Activated CD8-positive, alpha-beta T cell treated with anti-CD3 and anti-CD28 coated beads for 36 hours (primary cell): Measurements from ENCODE around the gene ETV5. TPM values are rescaled to one million over a fixed set of nuclear protein-coding genes. Genes with fewer than 3 reads are reported as not detected.

ENCODE experiments used
- ATAC-seq: fragments of 200-7000 bp; cut with Tn5 transposase; one replicate; pipeline ENCODE4 v1.10.0; 2021; ENCODE audit warnings: mild to moderate bottlenecking, moderate library complexity
- CTCF ChIA-PET: fragments of 350-600 bp; sonication (Branson Sonifier 250); formaldehyde crosslinking; loops from one replicate; lab custom pipeline; 2021; ENCODE audit warnings: antibody characterized with exemption; lab: Charles Lee
- POLR2A ChIA-PET: fragments of 350-600 bp; sonication (Branson Sonifier 250); formaldehyde crosslinking; loops from one replicate; lab custom pipeline; 2021; ENCODE audit warnings: antibody characterized with exemption; lab: Charles Lee
- DNase-seq: peaks from one replicate; pipeline ENCODE4 v3.0.0-alpha.2; 2020
- H3K27ac Mint-ChIP-seq: one replicate; pipeline ENCODE4 v1.8.0; 2021; ENCODE audit warnings: mild to moderate bottlenecking, mixed read lengths
- H3K27me3 Mint-ChIP-seq: one replicate; pipeline ENCODE4 v1.8.0; 2021; ENCODE audit warnings: mixed read lengths
- H3K36me3 Mint-ChIP-seq: one replicate; pipeline ENCODE4 v1.8.0; 2021; ENCODE audit warnings: low read depth, mixed read lengths
- H3K4me1 Mint-ChIP-seq: one replicate; pipeline ENCODE4 v1.8.0; 2021; ENCODE audit warnings: low read depth, mixed read lengths
- H3K4me3 Mint-ChIP-seq: one replicate; pipeline ENCODE4 v1.8.0; 2021; ENCODE audit warnings: mild to moderate bottlenecking, moderate library complexity, mixed read lengths
- H3K9me3 Mint-ChIP-seq: one replicate; pipeline ENCODE4 v1.8.0; 2021; ENCODE audit warnings: mixed read lengths
- intact Hi-C: fragments of 100-400 bp; cut with micrococcal nuclease; formaldehyde crosslinking; loops from one replicate; pipeline ENCODE4 v1.10.0; 2022
- total RNA-seq, 2 experiments: library from RNA; stranded (reverse); gene quantifications; one replicate each; pipeline ENCODE4 v1.2.3, GENCODE V29; 2021
- TF ChIP-seq, protein P1 (sequence below): fragments of 200-600 bp; IDR thresholded peaks from one replicate; pipeline ENCODE4 v1.8.0; 2022; ENCODE audit warnings: antibody characterized with exemption, mild to moderate bottlenecking

ETV5 gene
- total RNA-seq, 2 experiments from 2014 or later = 0.68 to 1.4 TPM

DNA sequence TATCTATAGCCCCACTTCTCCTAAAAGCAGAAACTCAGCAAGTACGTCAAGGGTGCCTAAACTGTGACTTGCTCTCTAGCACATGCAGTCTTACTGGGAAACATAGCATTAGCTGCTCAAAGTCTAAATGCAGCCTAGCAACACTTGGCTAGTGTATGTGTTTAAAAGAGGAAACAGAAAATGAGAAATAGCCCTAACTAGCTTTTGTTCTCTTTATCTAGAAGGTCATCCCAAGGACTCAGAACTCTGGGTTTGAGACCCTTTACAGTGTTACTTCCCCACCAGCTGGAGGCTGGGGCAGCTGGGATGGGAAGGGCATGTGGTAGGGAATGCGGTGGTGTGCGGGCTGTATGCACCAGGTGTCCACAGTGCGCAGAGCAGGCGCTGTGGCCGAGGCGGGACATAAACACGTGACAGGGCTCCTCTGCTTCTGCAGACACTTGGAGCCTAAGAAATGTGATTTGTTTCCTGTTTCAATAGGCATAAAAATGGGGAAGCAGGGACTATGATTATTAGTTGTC lies 13.3 kb downstream of the ETV5 start:
- intact Hi-C loops = loop anchor here (10.0 kb wide), 1 partner anchor 111 kb away; no protein-coding TSS in a partner anchor
- CTCF ChIA-PET = interaction anchor here (1.0 kb wide), 1 partner anchor 9 kb away, joined by 3 read pairs; no protein-coding TSS in a partner anchor
- no peaks in the 10 kb centered on the region for H3K9me3 Mint-ChIP-seq
- TF ChIP-seq, protein P1, sequence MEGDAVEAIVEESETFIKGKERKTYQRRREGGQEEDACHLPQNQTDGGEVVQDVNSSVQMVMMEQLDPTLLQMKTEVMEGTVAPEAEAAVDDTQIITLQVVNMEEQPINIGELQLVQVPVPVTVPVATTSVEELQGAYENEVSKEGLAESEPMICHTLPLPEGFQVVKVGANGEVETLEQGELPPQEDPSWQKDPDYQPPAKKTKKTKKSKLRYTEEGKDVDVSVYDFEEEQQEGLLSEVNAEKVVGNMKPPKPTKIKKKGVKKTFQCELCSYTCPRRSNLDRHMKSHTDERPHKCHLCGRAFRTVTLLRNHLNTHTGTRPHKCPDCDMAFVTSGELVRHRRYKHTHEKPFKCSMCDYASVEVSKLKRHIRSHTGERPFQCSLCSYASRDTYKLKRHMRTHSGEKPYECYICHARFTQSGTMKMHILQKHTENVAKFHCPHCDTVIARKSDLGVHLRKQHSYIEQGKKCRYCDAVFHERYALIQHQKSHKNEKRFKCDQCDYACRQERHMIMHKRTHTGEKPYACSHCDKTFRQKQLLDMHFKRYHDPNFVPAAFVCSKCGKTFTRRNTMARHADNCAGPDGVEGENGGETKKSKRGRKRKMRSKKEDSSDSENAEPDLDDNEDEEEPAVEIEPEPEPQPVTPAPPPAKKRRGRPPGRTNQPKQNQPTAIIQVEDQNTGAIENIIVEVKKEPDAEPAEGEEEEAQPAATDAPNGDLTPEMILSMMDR = no peak
- DNase-seq (no peak), ATAC-seq (no peak)
- peaks cover 4% of the 10 kb centered on the region for H3K4me1 Mint-ChIP-seq
- H3K27me3 Mint-ChIP-seq = peaks cover 48% of the 10 kb centered on the region
- no peak overlapping the region for H3K4me3 Mint-ChIP-seq
- no peak overlapping the region for H3K27ac Mint-ChIP-seq
- POLR2A ChIA-PET = no interaction called here
- no peaks in the 10 kb centered on the region for H3K36me3 Mint-ChIP-seq

GRCh38 chr3:186094696-186095425 lies 14.0 kb downstream of the ETV5 start:
- peaks cover 4% of the 10 kb centered on the region for H3K4me1 Mint-ChIP-seq
- no peak overlapping the region for H3K27ac Mint-ChIP-seq
- ChIA-PET CTCF (interaction anchor here (1.0 kb wide), 2 partner anchors 8 to 146 kb away, joined by 3 to 4 read pairs; no protein-coding TSS in a partner anchor), POLR2A (interaction anchor here (1.2 kb wide), 1 partner anchor 182 kb away, joined by 3 read pairs; no protein-coding TSS in a partner anchor)
- H3K36me3 Mint-ChIP-seq = no peaks in the 10 kb centered on the region
- TF ChIP-seq, protein P1 = no peak
- intact Hi-C loops = loop anchor here (10.0 kb wide), 1 partner anchor 110 kb away; no protein-coding TSS in a partner anchor
- no peak for ATAC-seq
- H3K27me3 Mint-ChIP-seq = peaks cover 49% of the 10 kb centered on the region
- no peak overlapping the region for H3K4me3 Mint-ChIP-seq
- H3K9me3 Mint-ChIP-seq = no peaks in the 10 kb centered on the region
- DNase-seq = no peak

DNA sequence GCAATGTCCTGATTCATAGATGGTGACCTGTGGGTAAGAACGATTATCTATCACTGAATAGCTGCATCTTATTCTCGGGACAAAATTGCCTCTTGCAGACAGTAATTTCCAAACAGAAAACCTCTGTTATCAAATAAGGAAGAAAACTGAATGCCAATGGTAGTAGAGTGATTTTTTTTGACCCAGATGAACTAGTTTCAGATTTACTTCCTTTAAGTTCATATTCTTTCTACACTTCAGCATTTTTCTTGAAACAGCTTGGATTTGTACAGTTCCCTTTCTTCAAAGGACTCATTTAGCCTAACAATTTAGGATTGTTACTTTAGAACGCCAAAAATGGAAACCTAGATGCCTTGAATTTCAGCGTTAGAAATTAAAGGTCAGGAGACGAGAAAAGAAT lies 14.6 kb downstream of the ETV5 start:
- Mint-ChIP-seq H3K4me1 (peaks cover 4% of the 10 kb centered on the region), H3K36me3 (no peaks in the 10 kb centered on the region), H3K9me3 (no peaks in the 10 kb centered on the region), H3K27ac (no peak overlapping the region), H3K4me3 (no peak overlapping the region), H3K27me3 (peaks cover 44% of the 10 kb centered on the region)
- intact Hi-C loops = loop anchor here (10.0 kb wide), 1 partner anchor 109 kb away; no protein-coding TSS in a partner anchor
- ChIA-PET POLR2A (interaction anchor here (1.2 kb wide), 1 partner anchor 181 kb away, joined by 3 read pairs; no protein-coding TSS in a partner anchor), CTCF (interaction anchor here (1.0 kb wide), 1 partner anchor 147 kb away, joined by 4 read pairs; no protein-coding TSS in a partner anchor)
- no peak for ATAC-seq
- TF ChIP-seq, protein P1 = no peak
- DNase-seq = no peak

- TF ChIP-seq, protein P1 = no peak
- Mint-ChIP-seq H3K36me3 (no peaks in the 10 kb centered on the region), H3K4me1 (peaks cover 4% of the 10 kb centered on the region), H3K27ac (no peak overlapping the region), H3K27me3 (peaks cover 38% of the 10 kb centered on the region), H3K9me3 (no peaks in the 10 kb centered on the region), H3K4me3 (no peak overlapping the region)
- intact Hi-C loops = loop anchor here (10.0 kb wide), 1 partner anchor 109 kb away; no protein-coding TSS in a partner anchor
- CTCF ChIA-PET = no interaction called here
- ATAC-seq (no peak), DNase-seq (peak; percentile 20)
- POLR2A ChIA-PET = interaction anchor here (1.2 kb wide), 1 partner anchor 180 kb away, joined by 3 read pairs; no protein-coding TSS in a partner anchor
These were observed 15.5 kb downstream of the ETV5 start for GRCh38 chr3:186093271-186093900.
